HG02852 (cell line): ENCODE measurements around the gene SLC24A4.
A peak's percentile ranks its signal among the peaks of the same experiment; 100 is the strongest.

Source experiments
- ATAC-seq: cut with Tn5 transposase; IDR thresholded peaks from one replicate; pipeline ENCODE4 v1.9.1; 2021; ENCODE audit warnings: mild to moderate bottlenecking, moderate library complexity; ENCODE audit not compliant: unreplicated experiment

SLC24A4 gene

GRCh38 chr14:92452471-92452870 is 129.5 kb downstream of the SLC24A4 start:
- no peak for ATAC-seq

GRCh38 chr14:92453691-92454090 is 130.7 kb downstream of the SLC24A4 start:
- no peak for ATAC-seq

DNA sequence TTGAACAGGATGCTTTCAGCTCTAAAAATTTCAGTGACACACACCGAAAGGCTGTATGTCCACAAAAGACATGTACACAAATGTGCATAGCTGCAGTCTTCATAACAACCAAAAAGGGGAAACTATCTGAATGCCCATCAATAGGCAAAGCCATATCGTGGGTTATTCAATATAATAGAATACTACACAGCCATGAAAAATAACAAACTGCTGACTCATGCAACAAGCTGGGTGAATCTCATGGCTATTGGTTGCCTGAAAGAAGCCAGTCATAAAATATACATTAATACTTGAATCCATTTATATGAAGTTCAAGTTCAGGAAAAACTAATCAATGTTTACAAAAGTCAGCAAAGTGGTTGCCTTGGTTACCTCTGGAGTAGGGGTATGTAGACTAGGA is 132.3 kb downstream of the SLC24A4 start:
- ATAC-seq = no peak

DNA sequence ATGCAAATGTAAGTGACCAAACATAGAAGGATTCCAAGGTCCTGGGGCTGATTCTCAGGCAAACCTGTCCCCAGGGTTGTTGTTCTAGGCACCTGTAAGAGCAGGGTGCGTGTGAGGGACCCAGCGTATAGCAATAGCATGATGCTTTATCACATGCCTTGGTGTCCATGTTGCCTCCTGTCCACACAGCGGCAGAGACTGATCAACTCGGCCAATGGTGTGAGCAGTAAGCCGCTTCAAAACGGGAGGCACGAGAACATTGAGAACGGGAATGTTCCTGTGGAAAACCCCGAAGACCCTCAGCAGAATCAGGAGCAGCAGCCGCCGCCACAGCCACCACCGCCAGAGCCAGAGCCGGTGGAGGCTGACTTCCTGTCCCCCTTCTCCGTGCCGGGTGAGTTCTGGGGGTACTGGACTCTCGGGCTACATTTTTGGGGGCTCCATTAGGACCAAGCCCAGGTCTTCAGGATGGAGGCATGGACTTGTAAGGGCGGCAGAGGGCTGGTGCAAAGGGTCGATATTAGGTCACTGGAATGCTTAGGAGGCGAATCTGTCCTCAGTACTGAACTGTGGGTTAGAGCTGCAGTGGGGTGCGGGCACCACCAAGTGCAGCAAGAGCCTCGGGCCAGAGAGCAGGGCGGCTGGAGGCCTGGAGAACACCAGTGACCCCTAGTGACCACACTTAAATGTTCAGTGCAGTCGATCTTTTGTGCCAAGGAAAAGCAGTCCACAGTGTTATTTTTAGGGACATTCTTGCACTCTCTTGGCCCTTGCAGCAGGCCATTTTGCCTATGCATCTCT is 133.4 kb downstream of the SLC24A4 start:
- ATAC-seq = no peak

DNA sequence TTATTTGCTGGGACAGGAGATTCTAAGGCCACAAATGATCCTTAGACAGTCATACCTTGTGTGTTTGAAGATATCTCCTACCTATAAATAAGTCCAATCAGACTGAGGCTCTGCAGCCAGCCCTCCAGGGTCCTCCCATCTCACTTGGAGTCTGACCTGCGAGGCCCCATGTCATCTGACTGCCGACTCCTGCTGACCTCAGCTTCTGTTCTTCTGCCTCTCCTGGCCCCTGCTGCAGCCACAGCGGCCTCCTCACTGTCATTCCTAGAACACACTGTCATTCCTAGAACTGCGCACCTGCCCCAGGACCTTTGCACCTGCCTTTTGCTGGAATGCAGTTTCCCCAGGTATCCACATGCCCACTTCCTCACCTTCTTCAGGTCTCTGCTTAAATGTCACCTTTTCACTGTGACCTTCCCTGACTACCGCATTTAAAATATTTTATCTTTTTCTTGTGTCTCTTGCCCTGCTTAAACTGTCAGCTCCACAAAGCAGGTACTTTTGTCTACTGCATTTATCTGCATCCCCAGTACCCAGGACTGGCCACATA is 134.1 kb downstream of the SLC24A4 start:
- no peak for ATAC-seq

DNA sequence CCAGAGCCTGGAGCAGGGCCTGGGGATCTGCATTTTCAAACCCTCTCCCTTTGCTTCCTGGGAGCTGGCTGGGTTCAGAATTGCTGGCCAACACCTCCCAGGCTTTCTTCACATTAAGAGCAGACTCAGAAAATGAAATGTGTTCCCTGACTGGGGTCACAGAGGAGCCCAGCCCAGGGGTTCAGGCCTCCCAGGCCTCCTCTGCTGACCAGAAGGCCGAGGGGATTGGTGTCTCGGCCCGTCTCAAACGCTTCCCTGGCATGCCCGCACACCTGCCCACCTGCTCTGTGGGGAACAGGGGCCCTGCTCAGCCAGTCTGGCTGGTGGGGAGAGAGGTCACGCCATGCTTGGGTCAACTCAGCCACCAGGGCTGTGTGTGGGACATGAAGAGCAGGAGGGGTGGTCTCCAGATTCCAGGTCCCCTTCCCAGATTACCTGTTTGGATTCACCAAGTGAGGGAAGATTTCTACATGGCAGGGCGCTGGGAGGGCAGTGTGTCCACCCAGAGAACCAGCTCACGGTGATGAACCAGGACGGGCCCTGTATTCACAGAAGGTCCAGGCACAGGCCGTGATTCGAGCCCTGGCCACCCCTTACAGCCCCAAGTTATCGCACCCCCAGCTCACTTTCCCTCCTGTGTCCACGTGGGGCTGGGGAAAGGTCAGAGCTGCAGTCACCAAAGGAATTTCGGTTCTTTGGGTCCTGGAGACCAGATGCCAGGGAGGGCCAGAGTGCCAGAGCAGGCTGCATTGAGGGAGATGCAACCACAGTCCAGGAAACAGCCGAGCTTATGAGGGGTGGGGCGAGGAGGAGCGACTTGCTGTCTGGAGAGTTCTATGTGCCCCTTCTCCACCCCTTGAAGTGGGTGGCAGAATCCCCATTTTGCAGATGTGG is 135.4 kb downstream of the SLC24A4 start:
- no peak for ATAC-seq

DNA sequence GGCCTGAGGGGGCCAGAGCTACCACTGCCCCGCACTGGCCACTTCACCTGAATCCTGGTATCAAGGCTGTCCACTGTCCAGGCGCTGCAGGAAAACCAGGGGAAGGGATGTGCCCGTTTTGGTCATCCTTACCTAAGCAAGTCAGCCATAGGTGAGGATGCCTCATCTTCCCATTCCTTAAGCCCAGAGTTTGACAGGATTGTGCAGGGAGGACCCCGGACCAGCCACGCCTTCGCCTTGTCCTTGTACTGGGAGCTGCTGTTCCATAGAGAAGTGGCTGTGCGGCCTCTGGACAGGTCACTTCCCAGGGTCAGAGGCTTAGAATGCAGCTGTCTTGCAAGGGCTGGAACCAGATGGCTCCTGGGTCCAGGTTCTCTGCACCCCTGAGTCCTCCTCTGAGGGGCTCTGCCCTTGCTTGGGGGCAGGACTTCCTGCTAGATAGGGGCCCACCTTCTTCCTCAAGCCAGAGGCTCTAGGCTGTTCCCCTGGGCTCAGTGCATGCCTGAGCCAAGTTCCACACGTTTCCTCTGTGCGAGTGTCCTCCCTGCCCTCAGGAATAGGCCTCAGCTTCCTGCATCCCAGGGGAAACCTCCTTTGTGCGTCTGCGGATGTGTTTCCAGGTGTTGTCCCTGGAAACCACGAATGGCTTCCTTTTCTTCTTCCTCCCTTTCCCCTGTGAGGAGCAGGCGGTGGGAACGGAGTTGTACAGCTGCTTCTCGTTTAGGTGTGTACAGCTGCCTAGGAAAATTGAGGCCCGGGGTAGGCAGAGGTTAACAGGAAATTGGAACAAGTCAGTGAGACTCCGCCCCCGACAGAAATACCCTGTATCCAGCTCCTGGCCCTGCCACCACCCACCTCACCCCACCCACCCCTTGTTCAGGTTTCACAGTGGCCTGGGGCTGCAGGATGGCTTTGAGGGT is 136.3 kb downstream of the SLC24A4 start:
- no peak for ATAC-seq

DNA sequence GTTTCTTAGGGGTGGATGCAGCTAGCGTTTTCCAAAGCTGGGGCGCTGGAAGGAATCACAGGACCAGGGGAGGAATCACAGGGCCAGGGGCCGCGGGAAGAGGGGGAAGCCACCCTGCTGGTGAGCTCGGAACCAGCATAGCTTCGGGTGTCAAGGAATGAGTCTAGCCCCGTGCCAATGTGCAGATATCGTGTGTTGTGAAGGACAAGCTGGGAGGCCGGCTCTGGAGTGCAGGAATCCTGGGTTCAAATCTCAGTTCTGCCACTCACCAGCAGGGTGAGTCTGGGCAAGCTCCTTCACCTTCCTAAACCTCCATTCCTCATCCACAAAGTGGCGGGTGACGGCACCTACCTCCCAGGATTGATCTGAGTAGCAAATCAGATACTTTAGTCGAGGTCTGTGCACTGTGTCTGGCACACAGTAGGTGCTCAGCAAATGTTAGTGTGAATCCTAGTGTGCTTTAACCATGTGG is 137.0 kb downstream of the SLC24A4 start:
- no peak for ATAC-seq

DNA sequence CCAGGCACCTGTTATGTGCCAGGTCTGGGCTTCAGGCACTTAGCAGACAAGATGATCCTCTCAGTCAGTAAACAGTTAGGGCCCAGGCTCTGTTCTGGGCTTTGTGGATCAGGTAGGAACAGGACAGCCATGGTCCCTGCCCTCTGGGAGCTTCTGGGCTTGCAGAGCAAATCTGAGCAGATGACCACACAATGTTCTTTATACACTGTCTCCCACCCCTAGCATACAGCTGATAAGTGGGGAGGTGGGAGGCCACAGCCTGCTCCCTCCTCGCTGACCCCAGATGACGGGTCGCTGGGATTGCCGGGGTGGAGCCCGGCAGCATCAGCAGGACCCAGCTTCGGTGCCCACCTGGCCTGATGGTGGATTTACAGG is 137.6 kb downstream of the SLC24A4 start:
- no peak for ATAC-seq

DNA sequence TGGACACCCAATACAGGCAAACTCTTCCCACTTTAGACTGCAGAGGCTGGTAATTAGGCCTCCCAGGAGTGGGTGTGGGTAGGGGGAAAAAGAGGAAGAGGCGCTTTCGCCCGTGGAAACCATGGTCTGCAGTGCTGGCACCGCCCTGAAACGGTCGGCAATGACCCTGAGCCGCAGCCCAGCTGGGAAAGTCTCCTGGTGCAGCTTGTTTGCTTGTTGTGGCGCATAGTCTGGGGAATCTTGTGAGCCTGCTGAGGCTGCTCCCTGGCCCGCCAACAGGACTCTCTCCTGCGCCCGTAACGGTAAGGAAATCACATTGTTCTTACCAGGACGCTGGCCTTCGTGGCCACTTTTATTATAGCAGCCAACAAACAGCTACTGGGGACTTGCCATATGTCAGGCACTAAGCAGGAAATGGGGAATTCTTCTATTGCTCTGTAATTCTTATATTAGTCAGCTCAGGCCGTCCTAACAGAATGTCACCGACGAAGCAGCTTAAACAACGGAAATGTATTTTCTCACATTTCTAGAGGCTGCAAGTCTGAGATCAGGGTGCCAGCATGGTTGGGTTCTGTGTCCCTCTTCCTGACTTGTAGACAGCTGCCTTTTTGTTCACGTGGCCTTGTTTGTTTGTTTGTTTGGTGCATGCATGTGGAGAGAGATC is 138.1 kb downstream of the SLC24A4 start:
- ATAC-seq = peak; percentile 77

DNA sequence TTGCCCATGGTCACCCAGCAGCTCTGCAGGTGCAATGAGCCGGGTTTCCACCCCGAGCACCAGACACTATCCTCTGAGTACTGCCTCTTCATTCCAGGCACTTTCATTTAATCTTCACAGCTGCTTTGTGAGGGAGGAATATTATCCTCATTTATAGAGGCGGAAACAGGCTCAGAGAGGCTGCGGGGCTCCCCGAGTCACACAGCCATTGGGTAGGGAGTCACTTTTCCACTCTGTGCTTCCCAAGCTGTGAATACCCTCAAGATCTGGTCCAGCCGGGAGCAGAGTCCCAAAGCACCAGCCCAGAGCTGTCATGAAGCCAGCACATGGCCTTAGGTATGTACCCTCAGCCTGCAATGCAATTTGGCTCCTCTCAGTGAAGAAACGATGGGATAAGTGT is 138.9 kb downstream of the SLC24A4 start:
- no peak for ATAC-seq

- ATAC-seq = no peak
These were observed 139.6 kb downstream of the SLC24A4 start for GRCh38 chr14:92462568-92462967.

- ATAC-seq = no peak
These were observed 140.2 kb downstream of the SLC24A4 start for GRCh38 chr14:92463141-92463540.

DNA sequence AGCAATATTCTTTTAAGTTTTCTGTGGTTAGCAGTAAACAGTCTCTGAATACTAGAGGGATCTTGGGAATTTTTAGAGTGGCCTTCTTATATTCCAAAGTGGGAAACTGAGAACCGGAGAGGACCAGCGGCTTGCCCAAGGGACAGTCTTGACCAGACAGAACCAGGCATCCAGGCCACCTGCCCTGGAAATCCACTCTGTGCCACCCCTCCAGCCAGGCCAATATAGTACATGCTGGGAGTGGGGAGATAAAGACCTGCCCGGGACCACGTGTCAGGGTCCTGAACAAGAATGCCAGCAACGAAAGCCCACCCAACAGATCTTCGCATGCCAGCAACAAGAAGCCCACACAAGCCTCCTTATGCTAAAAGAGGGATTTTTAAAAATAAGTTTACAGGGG is 141.2 kb downstream of the SLC24A4 start:
- no peak for ATAC-seq

DNA sequence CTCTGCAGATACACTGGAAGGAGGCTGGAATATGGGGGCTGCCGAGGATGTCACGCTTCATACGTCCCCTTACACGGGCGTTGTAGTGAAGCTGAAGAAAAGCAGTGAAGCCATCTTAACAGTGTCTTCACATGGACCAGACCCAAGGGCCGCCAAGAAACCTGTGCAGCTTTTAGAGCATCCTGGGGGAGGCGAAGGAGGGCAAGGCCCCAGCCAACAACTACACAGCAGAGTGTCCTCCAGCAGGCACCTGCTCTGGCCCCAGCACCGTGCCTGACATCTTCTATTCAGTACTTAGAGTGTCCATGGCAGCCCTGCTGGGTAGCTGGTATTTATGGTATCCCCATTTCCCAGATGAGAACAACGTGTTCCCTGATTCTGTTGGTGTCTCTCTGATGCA is 141.8 kb downstream of the SLC24A4 start:
- no peak for ATAC-seq

DNA sequence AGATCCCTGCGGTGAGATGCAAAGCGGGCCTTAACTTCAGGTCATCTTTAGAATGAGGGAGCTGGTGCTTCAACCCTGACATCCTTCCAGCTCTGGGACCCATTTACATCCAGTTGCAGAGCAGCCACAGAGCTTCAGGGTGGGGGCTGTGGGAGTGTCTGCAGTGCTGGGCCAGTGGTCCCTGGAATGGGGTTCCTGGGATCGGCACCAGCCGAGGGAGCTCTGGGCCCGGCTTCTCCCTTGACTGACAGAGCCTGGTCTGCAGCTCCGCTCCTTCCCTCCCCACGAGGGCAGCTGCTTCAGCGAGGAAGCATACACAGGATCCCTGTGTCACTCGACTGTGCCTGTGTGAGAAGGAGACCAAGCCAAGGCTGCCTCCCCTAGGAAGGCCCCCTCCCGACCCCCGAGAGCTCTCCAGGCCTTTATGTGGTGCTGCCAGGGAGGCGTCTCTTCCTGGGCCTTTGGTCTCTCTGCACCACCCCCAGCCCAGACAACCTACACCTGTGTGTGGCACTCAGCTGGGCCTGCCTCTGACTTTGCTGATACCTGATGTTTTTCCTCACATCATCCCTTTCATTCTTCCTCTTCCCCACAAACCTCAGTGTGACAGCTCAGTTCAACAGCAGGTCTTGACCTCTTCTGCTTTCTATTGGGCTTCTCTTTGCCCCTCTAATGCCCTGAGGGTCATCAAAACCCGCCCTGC is 142.5 kb downstream of the SLC24A4 start:
- no peak for ATAC-seq

DNA sequence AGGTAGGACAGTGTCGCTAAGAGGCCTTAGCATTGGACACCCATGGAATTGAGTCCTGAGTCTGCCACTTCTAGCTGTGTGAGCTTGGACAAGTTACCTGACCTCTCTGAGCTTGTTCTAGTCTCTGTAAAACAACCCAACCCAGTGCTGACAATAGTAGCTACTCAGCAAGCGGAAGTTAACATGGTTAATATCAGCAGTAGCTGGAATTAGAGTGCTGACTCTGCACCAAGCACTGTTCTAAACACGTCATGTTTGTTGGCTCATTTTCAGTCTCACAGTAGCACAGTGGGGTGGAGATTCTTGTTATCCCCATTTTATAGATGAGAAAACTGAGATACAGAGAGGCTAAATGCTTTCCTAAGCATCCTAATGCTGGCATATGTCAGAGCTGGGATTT is 143.1 kb downstream of the SLC24A4 start:
- no peak for ATAC-seq

DNA sequence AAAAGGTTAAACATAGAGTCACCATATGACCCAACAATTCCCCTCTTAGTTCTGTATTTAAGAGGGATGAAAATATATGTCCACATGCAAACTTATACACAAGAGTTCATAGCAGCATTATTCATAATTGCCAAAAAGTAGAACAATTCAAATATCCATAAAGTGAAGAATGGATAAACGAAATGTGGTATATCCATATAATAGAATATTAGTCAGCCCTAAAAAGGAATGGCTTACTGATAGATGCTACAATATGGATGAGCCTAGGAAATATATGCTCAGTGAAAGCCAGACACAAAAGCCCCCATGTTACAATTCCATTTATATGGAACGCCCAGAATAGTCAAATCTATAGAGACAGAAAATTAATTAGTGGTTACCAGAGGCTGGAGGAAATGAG is 146.6 kb downstream of the SLC24A4 start:
- no peak for ATAC-seq

GRCh38 chr14:92470215-92470614 is 147.2 kb downstream of the SLC24A4 start:
- no peak for ATAC-seq

DNA sequence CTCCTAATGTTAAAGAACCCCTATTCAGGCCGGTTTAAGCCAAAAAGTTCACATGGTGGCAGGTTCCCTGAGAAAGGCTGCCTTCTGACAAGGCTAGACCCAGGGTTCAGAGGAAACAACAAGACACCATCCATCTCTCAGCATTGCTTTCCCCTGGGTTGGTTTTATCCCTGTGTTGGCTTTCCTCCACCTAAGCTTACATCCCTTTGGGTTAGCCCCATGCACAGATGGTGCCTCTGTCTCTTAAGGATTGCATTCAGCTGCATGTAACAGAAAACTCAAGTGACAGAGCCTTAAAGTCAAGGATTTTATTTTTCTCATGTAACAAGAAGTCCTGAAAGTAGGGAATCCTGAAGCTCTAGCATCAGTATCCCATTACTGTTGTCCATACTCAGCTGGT is 147.8 kb downstream of the SLC24A4 start:
- no peak for ATAC-seq
